Thyroid gland (tissue), 4 donors: Measurements from ENCODE around the gene EPS15.

ENCODE experiments used
- POLR2A ChIP-seq, 2 donors: fragments of 450-650 bp; IDR thresholded peaks; one replicate each; pipeline ENCODE4 v1.6.1; 2017; ENCODE audit warnings: antibody characterized with exemption in 2 of 2, mild to moderate bottlenecking in 2 of 2, moderate library complexity in 1 of 2
- TF ChIP-seq, protein P1 (sequence below), 6 experiments: fragments of 200-600 bp in 3 of 6; fragments of 450-650 bp in 3 of 6; sonication (generic) in 3 of 6; IDR thresholded peaks; one replicate each; pipeline ENCODE4 v1.5.1; 2016 to 2019; ENCODE audit warnings: antibody characterized with exemption in 6 of 6, mild to moderate bottlenecking in 2 of 6, inconsistent platforms in 1 of 6, moderate library complexity in 1 of 6

DNA sequence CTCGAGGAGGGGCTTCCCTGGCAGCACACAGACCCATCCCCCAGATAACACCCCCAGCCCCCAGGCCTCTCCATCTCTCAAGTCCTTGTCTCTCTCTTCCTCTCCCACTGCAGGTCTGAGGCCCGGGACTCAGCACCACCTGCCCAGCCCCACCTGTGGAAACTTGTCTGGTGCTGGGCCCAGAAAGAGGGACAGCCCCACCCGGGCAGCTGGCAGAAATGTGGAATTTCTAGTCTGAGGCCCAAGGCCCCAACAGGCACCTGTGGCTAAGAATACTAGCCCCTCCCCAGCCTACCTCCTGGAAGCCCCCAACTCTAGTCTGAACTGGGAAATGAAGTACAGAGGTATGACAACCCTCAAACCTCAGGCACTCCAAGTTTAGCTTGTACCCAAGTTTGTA lies 204.1 kb downstream of the EPS15 start:
- TF ChIP-seq, protein P1, sequence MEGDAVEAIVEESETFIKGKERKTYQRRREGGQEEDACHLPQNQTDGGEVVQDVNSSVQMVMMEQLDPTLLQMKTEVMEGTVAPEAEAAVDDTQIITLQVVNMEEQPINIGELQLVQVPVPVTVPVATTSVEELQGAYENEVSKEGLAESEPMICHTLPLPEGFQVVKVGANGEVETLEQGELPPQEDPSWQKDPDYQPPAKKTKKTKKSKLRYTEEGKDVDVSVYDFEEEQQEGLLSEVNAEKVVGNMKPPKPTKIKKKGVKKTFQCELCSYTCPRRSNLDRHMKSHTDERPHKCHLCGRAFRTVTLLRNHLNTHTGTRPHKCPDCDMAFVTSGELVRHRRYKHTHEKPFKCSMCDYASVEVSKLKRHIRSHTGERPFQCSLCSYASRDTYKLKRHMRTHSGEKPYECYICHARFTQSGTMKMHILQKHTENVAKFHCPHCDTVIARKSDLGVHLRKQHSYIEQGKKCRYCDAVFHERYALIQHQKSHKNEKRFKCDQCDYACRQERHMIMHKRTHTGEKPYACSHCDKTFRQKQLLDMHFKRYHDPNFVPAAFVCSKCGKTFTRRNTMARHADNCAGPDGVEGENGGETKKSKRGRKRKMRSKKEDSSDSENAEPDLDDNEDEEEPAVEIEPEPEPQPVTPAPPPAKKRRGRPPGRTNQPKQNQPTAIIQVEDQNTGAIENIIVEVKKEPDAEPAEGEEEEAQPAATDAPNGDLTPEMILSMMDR (IDR thresholded peaks at IDR 0.05), result no peak
- no peak for TF ChIP-seq POLR2A (IDR thresholded peaks at IDR 0.05)
